Right ventricle myocardium inferior (tissue), 1 donor: ENCODE measurements around the gene PPT2. TPM values are rescaled to one million over a fixed set of nuclear protein-coding genes. Genes with fewer than 3 reads are reported as not detected.
"Not testable (repeated sequence)": the region's sequence is repeated elsewhere in the genome, so short reads cannot be mapped to it uniquely, and the experiment has no call there.

Experiments used
- ATAC-seq: fragments of 200-7000 bp; cut with Tn5 transposase; one replicate; pipeline ENCODE4 v1.9.1; 2020; ENCODE audit warnings: mild to moderate bottlenecking, moderate library complexity
- DNase-seq: peaks from one replicate; pipeline ENCODE4 v3.0.0; 2021; ENCODE audit errors: missing footprints
- intact Hi-C: fragments of 100-400 bp; cut with DNase I; formaldehyde crosslinking; loops from one replicate; pipeline ENCODE4 v1.11.0; 2022
- microRNA-seq: library from miRNA; unstranded; fragments of <30 nt; microRNA quantifications from one replicate; pipeline ENCODE4 v1.2.0, GENCODE V29; 2020
- total RNA-seq: library from RNA; stranded (reverse); fragmentation: NEBNext Ultra II Directional; extraction: Animal tissue kit (Norgen Biotek cat#: 25700); gene quantifications from one replicate; pipeline ENCODE4 v1.2.1, GENCODE V29; 2021
- donor health status: DM: no; HTN: yes; CAD: no; lungs with severe emphysema.

The PPT2 gene
- total RNA-seq, 1 donor from 2014 or later = 22.8 TPM

DNA sequence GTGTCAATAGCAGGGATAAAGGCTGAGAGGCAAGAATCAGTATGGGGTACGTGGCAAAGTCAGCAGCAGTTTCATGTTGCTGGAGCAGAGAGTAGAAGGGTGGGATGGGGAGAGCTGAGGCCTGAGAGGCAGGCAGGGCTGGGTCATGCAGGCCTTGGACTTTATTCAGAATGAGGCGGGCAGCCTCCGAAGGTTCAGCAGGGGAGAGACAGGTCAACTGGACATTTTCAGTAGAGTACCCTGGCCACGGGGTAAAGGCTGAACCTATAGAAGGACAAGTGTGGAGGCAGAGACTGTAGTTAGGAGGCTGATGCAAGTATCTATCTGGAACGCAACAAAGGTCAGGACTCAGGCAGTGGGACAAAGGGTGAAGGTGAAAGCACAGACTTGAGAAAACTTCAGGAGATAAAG lies 56.3 kb downstream of the PPT2 start:
- ATAC-seq (no peak), DNase-seq (no peak)
- intact Hi-C loops = no loop called here

DNA sequence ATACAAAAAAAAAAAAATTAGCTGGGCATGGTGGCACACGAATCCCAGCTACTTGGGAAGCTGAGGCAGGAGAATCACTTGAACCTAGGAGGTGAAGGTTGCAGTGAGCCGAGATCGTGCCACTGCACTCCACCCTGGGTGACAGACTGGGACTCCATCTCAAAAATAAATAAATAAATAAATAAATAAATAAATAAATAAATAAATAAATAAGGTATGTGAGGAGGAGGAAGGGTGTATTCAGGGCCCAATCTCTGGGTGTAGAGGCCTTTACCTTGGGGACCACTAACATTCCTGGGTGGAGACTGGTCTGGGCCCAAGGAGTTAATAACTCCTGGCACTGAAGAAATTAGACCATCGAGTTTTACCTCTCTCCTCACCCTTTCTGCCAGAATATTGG lies 57.5 kb downstream of the PPT2 start:
- intact Hi-C loops, ATAC-seq, DNase-seq: not testable (repeated sequence)

DNA sequence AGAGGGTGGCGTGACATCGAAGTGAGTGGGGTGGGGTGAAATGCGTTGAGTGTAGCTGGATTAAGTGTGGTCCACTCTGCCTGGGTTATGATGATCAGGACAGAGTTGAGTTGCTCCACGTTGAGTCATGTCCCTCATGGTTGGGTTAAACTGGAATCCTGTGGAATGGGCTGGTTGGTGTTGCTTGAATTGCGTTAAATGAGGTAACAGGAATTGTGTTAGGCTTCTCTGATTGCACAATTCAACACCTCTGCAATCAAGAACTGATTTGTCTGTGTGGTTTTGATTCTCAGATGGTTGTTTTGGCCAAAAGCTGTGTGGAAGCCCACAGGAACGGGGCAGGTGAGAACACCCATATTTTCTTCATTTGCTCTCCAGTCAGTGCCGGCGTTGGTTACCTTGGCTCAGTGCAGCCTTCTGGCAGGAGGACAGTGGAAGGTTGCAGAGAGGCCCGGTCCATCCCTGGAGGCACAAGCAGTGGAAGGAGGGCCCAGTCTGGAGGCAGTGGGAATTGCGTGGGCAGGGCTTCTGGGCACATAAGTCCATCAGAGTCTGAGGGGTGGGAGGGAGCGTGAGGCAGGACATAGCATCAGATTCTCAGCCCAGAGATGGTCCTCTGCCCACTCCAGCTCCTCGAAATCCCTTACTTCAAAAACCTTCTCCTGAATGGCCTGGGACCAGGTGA lies 58.3 kb downstream of the PPT2 start:
- ATAC-seq = no peak
- intact Hi-C loops = no loop called here
- DNase-seq = no peak

Small RNAs within 50 kb of the gene (microRNA-seq; reads per million reads assigned to microRNA genes)
- gene MIR6721 (1.1 reads per million), gene MIR6833 (not detected)

Other genes starting within 250 kb of the PPT2 start
- 8.9 TPM for gene C2, start 226.4 kb upstream of the PPT2 start, total RNA-seq
- 8.8 TPM for gene CFB, start 208.0 kb upstream of the PPT2 start, total RNA-seq
- 41.9 TPM for gene NELFE, start 195.2 kb upstream of the PPT2 start, total RNA-seq
- 30.7 TPM for gene SKIC2, start 195.0 kb upstream of the PPT2 start, total RNA-seq
- gene DXO, start 182.0 kb upstream of the PPT2 start, total RNA-seq = 9.8 TPM
- gene C4A, start 172.1 kb upstream of the PPT2 start, total RNA-seq = 92.1 TPM
- 81.6 TPM for gene C4B, start 139.3 kb upstream of the PPT2 start, total RNA-seq
- 0.30 TPM for gene CYP21A2, start 115.7 kb upstream of the PPT2 start, total RNA-seq
- 73.3 TPM for gene TNXB, start 44.8 kb upstream of the PPT2 start, total RNA-seq
- 24.4 TPM for gene ATF6B, start 25.9 kb upstream of the PPT2 start, total RNA-seq
- 2.8 TPM for gene FKBPL, start 23.9 kb upstream of the PPT2 start, total RNA-seq
- 0.46 TPM for gene PRRT1, start 2.2 kb upstream of the PPT2 start, total RNA-seq
- gene EGFL8, start 10.5 kb downstream of the PPT2 start, total RNA-seq = 7.8 TPM
- 48.2 TPM for gene AGPAT1, start 21.9 kb downstream of the PPT2 start, total RNA-seq
- gene RNF5, start 24.3 kb downstream of the PPT2 start, total RNA-seq = 97.5 TPM
- gene AGER, start 30.1 kb downstream of the PPT2 start, total RNA-seq = 2.0 TPM
- gene PBX2, start 36.1 kb downstream of the PPT2 start, total RNA-seq = 42.9 TPM
- gene GPSM3, start 38.5 kb downstream of the PPT2 start, total RNA-seq = 6.3 TPM
- gene NOTCH4, start 69.9 kb downstream of the PPT2 start, total RNA-seq = 24.4 TPM
- gene TSBP1, start 217.8 kb downstream of the PPT2 start, total RNA-seq = not detected